Muscle layer of colon (tissue), 2 donors: Measurements from ENCODE around the gene CD300LB.

Source experiments
- H3K27ac ChIP-seq: one replicate; pipeline ENCODE4 v1.7.0; 2013; ENCODE audit warnings: low read depth, mild to moderate bottlenecking, low read length, moderate library complexity
- H3K27me3 ChIP-seq, 2 donors: one replicate each; pipeline ENCODE4 v1.7.0; 2013; ENCODE audit warnings: low read length in 2 of 2, mild to moderate bottlenecking in 2 of 2; ENCODE audit not compliant: insufficient read depth in 2 of 2, control insufficient read depth in 1 of 2
- H3K36me3 ChIP-seq: one replicate; pipeline ENCODE4 v1.7.0; 2013; ENCODE audit warnings: mild to moderate bottlenecking, low read length; ENCODE audit not compliant: insufficient read depth
- H3K4me1 ChIP-seq: one replicate; pipeline ENCODE4 v1.7.0; 2013; ENCODE audit warnings: mild to moderate bottlenecking, low read length; ENCODE audit not compliant: insufficient read depth
- H3K4me3 ChIP-seq, 2 donors: one replicate each; pipeline ENCODE4 v1.7.0; 2013; ENCODE audit warnings: low read length in 2 of 2, low read depth in 1 of 2, mild to moderate bottlenecking in 1 of 2, moderate library complexity in 1 of 2
- H3K9ac ChIP-seq: one replicate; pipeline ENCODE4 v1.7.0; 2013; ENCODE audit warnings: low read length
- H3K9me3 ChIP-seq: one replicate; pipeline ENCODE4 v1.7.0; 2013; ENCODE audit warnings: mild to moderate bottlenecking, low read length
- donor health status: abdominal sarcoma.
- donor health status: Adenocarcinoma of cecum.

Gene CD300LB

GRCh38 chr17:74484066-74484465 is 47.2 kb downstream of the CD300LB start:
- Histone ChIP-seq H3K9ac (no peak overlapping the region), H3K4me1 (no peaks in the 10 kb centered on the region), H3K27me3 (no peaks in the 10 kb centered on the region), H3K4me3 (no peak overlapping the region), H3K36me3 (no peaks in the 10 kb centered on the region), H3K27ac (no peak overlapping the region), H3K9me3 (no peaks in the 10 kb centered on the region)

- Histone ChIP-seq H3K27me3 (no peaks in the 10 kb centered on the region), H3K4me1 (no peaks in the 10 kb centered on the region)
These were observed 49.7 kb downstream of the CD300LB start for GRCh38 chr17:74481621-74482020.

DNA sequence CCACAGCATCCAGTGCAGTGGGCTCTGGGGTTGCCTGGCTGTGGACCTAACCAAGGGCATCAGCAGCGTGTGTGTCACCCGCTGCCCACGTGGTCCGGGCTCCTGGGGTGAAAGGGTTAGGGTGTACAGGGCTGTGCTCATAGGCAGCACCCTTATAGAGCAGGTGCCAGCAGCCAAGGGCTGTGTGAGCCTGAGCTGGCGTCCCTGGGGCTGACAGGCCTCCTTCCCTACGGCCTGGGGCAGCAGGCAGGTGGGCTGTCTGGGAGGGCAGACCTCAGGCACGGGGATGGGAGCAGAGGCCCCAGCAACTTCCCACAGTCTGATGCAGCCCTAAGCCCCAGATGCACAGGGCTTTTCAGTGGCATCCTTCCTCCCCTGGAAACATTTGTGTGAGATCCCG is 51.0 kb downstream of the CD300LB start:
- Histone ChIP-seq H3K4me1 (no peaks in the 10 kb centered on the region), H3K36me3 (no peaks in the 10 kb centered on the region), H3K4me3 (no peak overlapping the region), H3K9ac (no peak overlapping the region), H3K27me3 (no peaks in the 10 kb centered on the region), H3K27ac (no peak overlapping the region), H3K9me3 (peaks cover 4% of the 10 kb centered on the region)

More at GRCh38 chr17:74481621-74482020, 49.7 kb downstream of the CD300LB start:
- H3K36me3 ChIP-seq: no peaks in the 10 kb centered on the region
- no peak overlapping the region for H3K4me3 ChIP-seq
- no peak overlapping the region for H3K9ac ChIP-seq
- H3K9me3 ChIP-seq: no peaks in the 10 kb centered on the region
- H3K27ac ChIP-seq: no peak overlapping the region

GRCh38 chr17:74478420-74479100 is 52.7 kb downstream of the CD300LB start:
- no peak overlapping the region for H3K9ac ChIP-seq
- H3K27me3 ChIP-seq: no peaks in the 10 kb centered on the region
- H3K27ac ChIP-seq: peak overlapping the region; percentile 12
- H3K9me3 ChIP-seq: peaks cover 5% of the 10 kb centered on the region
- no peaks in the 10 kb centered on the region for H3K4me1 ChIP-seq
- H3K4me3 ChIP-seq: no peak overlapping the region
- no peaks in the 10 kb centered on the region for H3K36me3 ChIP-seq

- H3K27ac ChIP-seq: no peak overlapping the region
- H3K9me3 ChIP-seq: peaks cover 5% of the 10 kb centered on the region
- no peaks in the 10 kb centered on the region for H3K36me3 ChIP-seq
- H3K4me3 ChIP-seq: no peak overlapping the region
- H3K27me3 ChIP-seq: peaks cover 0 to 5% of the 10 kb centered on the region in 2 donors
- no peaks in the 10 kb centered on the region for H3K4me1 ChIP-seq
- no peak overlapping the region for H3K9ac ChIP-seq
These were observed 53.9 kb downstream of the CD300LB start for GRCh38 chr17:74477411-74477810.

DNA sequence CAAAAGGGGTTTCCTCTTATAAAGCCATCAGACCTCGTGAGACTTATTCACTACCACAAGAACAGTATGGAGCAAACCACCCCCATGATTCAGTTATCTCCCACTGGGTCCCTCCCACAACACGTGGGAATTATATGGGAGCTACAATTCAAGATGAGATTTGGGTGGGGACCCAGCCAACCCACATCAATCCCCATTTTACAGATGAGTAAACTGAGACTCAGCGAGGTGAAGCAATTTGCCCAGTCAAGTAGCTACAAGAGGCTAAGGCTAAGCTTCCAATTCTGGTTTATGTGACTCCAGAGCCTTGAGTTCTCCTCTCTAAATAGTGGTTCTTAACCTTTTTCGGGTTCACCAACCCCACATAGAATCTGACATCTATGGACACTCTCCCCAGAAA is 56.1 kb downstream of the CD300LB start:
- Histone ChIP-seq H3K36me3 (no peaks in the 10 kb centered on the region), H3K9me3 (peaks cover 5% of the 10 kb centered on the region), H3K4me3 (no peak overlapping the region), H3K9ac (no peak overlapping the region), H3K27me3 (peaks cover 0 to 5% of the 10 kb centered on the region in 2 donors), H3K4me1 (no peaks in the 10 kb centered on the region), H3K27ac (no peak overlapping the region)

- peaks cover 0 to 5% of the 10 kb centered on the region in 2 donors for H3K27me3 ChIP-seq
- no peak overlapping the region for H3K9ac ChIP-seq
- H3K4me3 ChIP-seq: no peak overlapping the region
- no peak overlapping the region for H3K27ac ChIP-seq
- no peaks in the 10 kb centered on the region for H3K4me1 ChIP-seq
- H3K36me3 ChIP-seq: no peaks in the 10 kb centered on the region
- H3K9me3 ChIP-seq: peaks cover 5% of the 10 kb centered on the region
These were observed 57.1 kb downstream of the CD300LB start for GRCh38 chr17:74474043-74474792.

DNA sequence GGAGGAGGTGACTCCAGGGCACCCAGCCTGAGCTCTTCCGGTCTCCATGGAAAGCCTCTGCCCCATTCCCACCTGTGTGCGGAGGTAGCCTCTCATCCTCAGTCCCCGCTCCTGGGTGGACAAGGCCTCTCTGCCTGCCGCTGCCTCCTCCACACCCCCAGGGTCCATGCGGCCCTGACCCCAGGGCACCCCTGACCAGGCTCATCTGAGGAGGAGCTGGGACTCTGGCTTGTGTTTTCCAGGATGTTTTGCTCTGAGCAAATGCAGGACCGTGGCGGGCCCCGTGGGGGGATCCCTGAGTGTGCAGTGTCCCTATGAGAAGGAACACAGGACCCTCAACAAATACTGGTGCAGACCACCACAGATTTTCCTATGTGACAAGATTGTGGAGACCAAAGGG is 58.0 kb downstream of the CD300LB start:
- H3K27ac ChIP-seq: no peak overlapping the region
- peaks cover 0 to 5% of the 10 kb centered on the region in 2 donors for H3K27me3 ChIP-seq
- no peak overlapping the region for H3K4me3 ChIP-seq

GRCh38 chr17:74472890-74473289 is 58.4 kb downstream of the CD300LB start:
- no peak overlapping the region for H3K27ac ChIP-seq
- H3K9ac ChIP-seq: no peak overlapping the region
- H3K36me3 ChIP-seq: no peaks in the 10 kb centered on the region
- H3K9me3 ChIP-seq: peaks cover 5% of the 10 kb centered on the region
- no peaks in the 10 kb centered on the region for H3K4me1 ChIP-seq
- H3K27me3 ChIP-seq: peaks cover 0 to 5% of the 10 kb centered on the region in 2 donors
- H3K4me3 ChIP-seq: no peak overlapping the region

More for the DNA sequence above, 58.0 kb downstream of the CD300LB start:
- H3K36me3 ChIP-seq: no peaks in the 10 kb centered on the region
- H3K9ac ChIP-seq: no peak overlapping the region
- H3K4me1 ChIP-seq: no peaks in the 10 kb centered on the region
- H3K9me3 ChIP-seq: peaks cover 5% of the 10 kb centered on the region

DNA sequence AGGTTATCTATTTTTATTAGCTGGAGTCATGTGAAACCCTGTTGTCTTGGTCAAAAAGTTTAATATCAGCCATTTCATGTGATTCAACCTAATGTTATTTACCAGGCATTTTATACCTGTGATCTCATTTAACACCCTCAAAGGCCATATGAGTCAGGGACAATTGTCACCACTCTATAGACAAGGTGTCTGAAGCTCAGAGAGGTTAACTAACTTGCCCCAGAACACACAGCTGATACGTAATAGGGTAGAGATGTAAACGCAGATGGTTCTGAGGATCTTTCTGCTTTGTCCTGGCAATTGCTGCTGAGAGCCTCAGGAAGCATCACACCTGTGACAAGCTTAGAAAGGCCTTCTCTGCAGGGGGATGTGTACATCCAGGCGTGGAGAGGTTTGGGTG is 59.9 kb downstream of the CD300LB start:
- Histone ChIP-seq H3K9ac (no peak overlapping the region), H3K4me1 (no peaks in the 10 kb centered on the region), H3K36me3 (no peaks in the 10 kb centered on the region), H3K4me3 (no peak overlapping the region), H3K27ac (no peak overlapping the region), H3K9me3 (peaks cover 5% of the 10 kb centered on the region), H3K27me3 (peaks cover 0 to 9% of the 10 kb centered on the region in 2 donors)
